ENCODE results near the gene OR5K1.

Gene OR5K1

GRCh38 chr3:98462901-98463300 lies at the start of gene OR5K1:
Gene OR5K1, plus strand, starts transcription at chr3:98463201. Its CDS starts 6,376 bp downstream, at chr3:98469577.
- peak; percentile 7 for DNase-seq

- DNase-seq: no peak
These were observed 30.4 kb upstream of the OR5K1 start for GRCh38 chr3:98432575-98432974.

- DNase-seq: no peak
These were observed 29.2 kb upstream of the OR5K1 start for GRCh38 chr3:98433764-98434163.

- DNase-seq: no peak
These were observed 28.6 kb upstream of the OR5K1 start for GRCh38 chr3:98434412-98434811.

- no peak for DNase-seq
These were observed 22.7 kb upstream of the OR5K1 start for GRCh38 chr3:98440283-98440682.

GRCh38 chr3:98445949-98446406 lies 17.0 kb upstream of the OR5K1 start:
- no peak for DNase-seq

- no peak for DNase-seq
These were observed 13.3 kb upstream of the OR5K1 start for GRCh38 chr3:98449606-98450193.

- no peak for DNase-seq
These were observed 12.6 kb upstream of the OR5K1 start for GRCh38 chr3:98450372-98450771.

GRCh38 chr3:98453827-98454226 lies 9.2 kb upstream of the OR5K1 start:
- no peak for DNase-seq

- DNase-seq: no peak
These were observed 8.1 kb upstream of the OR5K1 start for GRCh38 chr3:98454929-98455328.

GRCh38 chr3:98457543-98457942 lies 5.5 kb upstream of the OR5K1 start:
- DNase-seq: no peak

GRCh38 chr3:98460220-98460619 lies 2.8 kb upstream of the OR5K1 start:
- no peak for DNase-seq

GRCh38 chr3:98482717-98483482 lies 19.9 kb downstream of the OR5K1 start:
- no peak for DNase-seq

- no peak for DNase-seq
These were observed 20.6 kb downstream of the OR5K1 start for GRCh38 chr3:98483626-98484025.

GRCh38 chr3:98497381-98497780 lies 34.4 kb downstream of the OR5K1 start, which contains the start of gene OR5K2:
Gene OR5K2, plus strand, starts transcription at chr3:98497681. Its CDS starts 0 bp downstream, at chr3:98497681.
- DNase-seq: no peak

GRCh38 chr3:98500019-98500418 lies 37.0 kb downstream of the OR5K1 start:
- no peak for DNase-seq

- peak; percentile 14 for DNase-seq
These were observed 38.3 kb downstream of the OR5K1 start for GRCh38 chr3:98501270-98501669.

GRCh38 chr3:98501863-98502576 lies 39.0 kb downstream of the OR5K1 start:
- no peak for DNase-seq

- DNase-seq: no peak
These were observed 41.5 kb downstream of the OR5K1 start for GRCh38 chr3:98504539-98504938.

- no peak for DNase-seq
These were observed 45.6 kb downstream of the OR5K1 start for GRCh38 chr3:98508582-98508981.

GRCh38 chr3:98512576-98512975 lies 49.6 kb downstream of the OR5K1 start:
- DNase-seq: no peak

GRCh38 chr3:98513091-98513511 lies 50.1 kb downstream of the OR5K1 start:
- DNase-seq: no peak

- no peak for DNase-seq
These were observed 50.7 kb downstream of the OR5K1 start for GRCh38 chr3:98513736-98514135.

GRCh38 chr3:98514948-98515347 lies 51.9 kb downstream of the OR5K1 start:
- DNase-seq: no peak
